Measurements from ENCODE around the gene SEMA4D. TPM values are rescaled to one million over a fixed set of nuclear protein-coding genes. Genes with fewer than 3 reads are reported as not detected.

Gene SEMA4D
- polyA plus RNA-seq, 1 donor from 2014 or later, result 34.0 TPM

GRCh38 chr9:89318123-89319014, 179.5 kb downstream of the SEMA4D start, which contains the start of gene SECISBP2:
TSS of gene SECISBP2 (plus strand) at chr9:89318500. CDS start at chr9:89318577, 77 bp downstream.
- peak within 1 kb of the TSS; percentile 95 for H3K4me2 ChIP-seq (ENCODE audit: low read length)
- H3K27ac ChIP-seq (ENCODE audit: low read length), result peak within 1 kb of the TSS; percentile 93
- no peaks in the 10 kb centered on the region for H3F3A ChIP-seq (ENCODE audit: insufficient read depth, low read length, poor library complexity, severe bottlenecking)
- peak within 1 kb of the TSS; percentile 95 for H3K9ac ChIP-seq (ENCODE audit: low read length)
- peaks cover 80% of the 10 kb centered on the region for H3K79me2 ChIP-seq (replicated peaks; ENCODE audit: insufficient read depth, low read length)
- H3K9me3 ChIP-seq (ENCODE audit: low read length), result no peaks in the 10 kb centered on the region
- no peaks in the 10 kb centered on the region for H4K20me1 ChIP-seq (ENCODE audit: insufficient read depth)
- no peaks in the 10 kb centered on the region for H3K27me3 ChIP-seq (ENCODE audit: insufficient read depth, low read depth, low read length)
- peak within 1 kb of the TSS; percentile 66 for H2AFZ ChIP-seq (ENCODE audit: low read depth, low read length)
- TF ChIP-seq EZH2 (IDR thresholded peaks at IDR 0.05; ENCODE audit: borderline replicate concordance, insufficient read depth, low read length, poor library complexity, severe bottlenecking) (no peak), EP300 (conservative IDR thresholded peaks at IDR 0.05; ENCODE audit: poor library complexity, severe bottlenecking) (peak; percentile 91), POLR2AphosphoS5 (IDR thresholded peaks at IDR 0.05) (peak; percentile 94), MXI1 (conservative IDR thresholded peaks at IDR 0.05; ENCODE audit: poor library complexity, severe bottlenecking) (peak; percentile 99), RAD21 (conservative IDR thresholded peaks at IDR 0.05) (peak; percentile 75), TAF1 (IDR thresholded peaks at IDR 0.05; ENCODE audit: low read depth) (peak; percentile 72), REST (IDR thresholded peaks at IDR 0.05; ENCODE audit: borderline replicate concordance) (peak; percentile 86), SMC3 (conservative IDR thresholded peaks at IDR 0.05; ENCODE audit: poor library complexity) (peak; percentile 82)
- TF ChIP-seq, protein P1, sequence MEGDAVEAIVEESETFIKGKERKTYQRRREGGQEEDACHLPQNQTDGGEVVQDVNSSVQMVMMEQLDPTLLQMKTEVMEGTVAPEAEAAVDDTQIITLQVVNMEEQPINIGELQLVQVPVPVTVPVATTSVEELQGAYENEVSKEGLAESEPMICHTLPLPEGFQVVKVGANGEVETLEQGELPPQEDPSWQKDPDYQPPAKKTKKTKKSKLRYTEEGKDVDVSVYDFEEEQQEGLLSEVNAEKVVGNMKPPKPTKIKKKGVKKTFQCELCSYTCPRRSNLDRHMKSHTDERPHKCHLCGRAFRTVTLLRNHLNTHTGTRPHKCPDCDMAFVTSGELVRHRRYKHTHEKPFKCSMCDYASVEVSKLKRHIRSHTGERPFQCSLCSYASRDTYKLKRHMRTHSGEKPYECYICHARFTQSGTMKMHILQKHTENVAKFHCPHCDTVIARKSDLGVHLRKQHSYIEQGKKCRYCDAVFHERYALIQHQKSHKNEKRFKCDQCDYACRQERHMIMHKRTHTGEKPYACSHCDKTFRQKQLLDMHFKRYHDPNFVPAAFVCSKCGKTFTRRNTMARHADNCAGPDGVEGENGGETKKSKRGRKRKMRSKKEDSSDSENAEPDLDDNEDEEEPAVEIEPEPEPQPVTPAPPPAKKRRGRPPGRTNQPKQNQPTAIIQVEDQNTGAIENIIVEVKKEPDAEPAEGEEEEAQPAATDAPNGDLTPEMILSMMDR (IDR thresholded peaks at IDR 0.05; ENCODE audit: poor library complexity, severe bottlenecking), result peak; percentile 94
- H3K9me2 ChIP-seq (ENCODE audit: insufficient read depth, low read length), result no peaks in the 10 kb centered on the region
- peak within 1 kb of the TSS; percentile 79 for H3K4me3 ChIP-seq (ENCODE audit: low read length)
- H3K36me3 ChIP-seq (ENCODE audit: insufficient read depth, low read length), result peaks cover 9% of the 10 kb centered on the region

- Histone ChIP-seq H2AFZ (ENCODE audit: low read depth, low read length) (no peak overlapping the region), H3K4me2 (ENCODE audit: low read length) (no peak overlapping the region), H3K9me3 (ENCODE audit: low read length) (no peaks in the 10 kb centered on the region), H3K27ac (ENCODE audit: low read length) (no peak overlapping the region), H3K27me3 (ENCODE audit: insufficient read depth, low read depth, low read length) (no peaks in the 10 kb centered on the region), H3K9ac (ENCODE audit: low read length) (no peak overlapping the region), H3K9me2 (ENCODE audit: insufficient read depth, low read length) (no peaks in the 10 kb centered on the region), H3F3A (ENCODE audit: insufficient read depth, low read length, poor library complexity, severe bottlenecking) (no peaks in the 10 kb centered on the region), H4K20me1 (ENCODE audit: insufficient read depth) (no peaks in the 10 kb centered on the region), H3K36me3 (ENCODE audit: insufficient read depth, low read length) (peaks cover 9% of the 10 kb centered on the region), H3K4me3 (ENCODE audit: low read length) (no peak overlapping the region), H3K79me2 (replicated peaks; ENCODE audit: insufficient read depth, low read length) (peaks cover 80% of the 10 kb centered on the region)
- TF ChIP-seq, protein P1 (IDR thresholded peaks at IDR 0.05; ENCODE audit: poor library complexity, severe bottlenecking), result no peak
- no peak for TF ChIP-seq MXI1 (conservative IDR thresholded peaks at IDR 0.05; ENCODE audit: poor library complexity, severe bottlenecking)
- TF ChIP-seq POLR2AphosphoS5 (IDR thresholded peaks at IDR 0.05), result no peak
- no peak for TF ChIP-seq EZH2 (IDR thresholded peaks at IDR 0.05; ENCODE audit: borderline replicate concordance, insufficient read depth, low read length, poor library complexity, severe bottlenecking)
- TF ChIP-seq TAF1 (IDR thresholded peaks at IDR 0.05; ENCODE audit: low read depth), result no peak
- TF ChIP-seq REST (IDR thresholded peaks at IDR 0.05; ENCODE audit: borderline replicate concordance), result no peak
- no peak for TF ChIP-seq EP300 (conservative IDR thresholded peaks at IDR 0.05; ENCODE audit: poor library complexity, severe bottlenecking)
- no peak for TF ChIP-seq RAD21 (conservative IDR thresholded peaks at IDR 0.05)
- no peak for TF ChIP-seq SMC3 (conservative IDR thresholded peaks at IDR 0.05; ENCODE audit: poor library complexity)
Measured at GRCh38 chr9:89317282-89317681, 180.6 kb downstream of the SEMA4D start.
